Ectodermal cell (in vitro differentiated cells): Measurements from ENCODE around the gene GGTLC2.
"Not testable (repeated sequence)": the region's sequence is repeated elsewhere in the genome, so short reads cannot be mapped to it uniquely, and the experiment has no call there.

Experiments
- H3K27ac ChIP-seq: 2 replicates; pipeline ENCODE4 v1.7.0; 2013; ENCODE audit warnings: mild to moderate bottlenecking, low read depth, low read length; ENCODE audit not compliant: insufficient read depth, poor library complexity, severe bottlenecking
- H3K27me3 ChIP-seq: 2 replicates; pipeline ENCODE4 v1.7.0; 2013; ENCODE audit warnings: mild to moderate bottlenecking, low read length; ENCODE audit not compliant: insufficient read depth, control insufficient read depth, poor library complexity, severe bottlenecking
- H3K36me3 ChIP-seq: one replicate; pipeline ENCODE4 v1.7.0; 2013; ENCODE audit warnings: low read length; ENCODE audit not compliant: control insufficient read depth, insufficient read depth
- H3K4me1 ChIP-seq: one replicate; pipeline ENCODE4 v1.7.0; 2013; ENCODE audit warnings: low read length; ENCODE audit not compliant: control insufficient read depth, insufficient read depth
- H3K4me3 ChIP-seq: 2 replicates; pipeline ENCODE4 v1.7.0; 2013; ENCODE audit warnings: low read depth, low read length, control low read depth; ENCODE audit not compliant: insufficient read depth
- H3K9me3 ChIP-seq: 2 replicates; pipeline ENCODE4 v1.7.0; 2013; ENCODE audit warnings: mild to moderate bottlenecking, low read length, moderate library complexity; ENCODE audit not compliant: control insufficient read depth
- WGBS, 2 experiments: methylation state at CpG; one replicate each; pipeline ENCODE4 v1.1.7; 2013; ENCODE audit warnings: missing lambda C conversion rate in 2 of 2; 5-methylcytosine and 5-hydroxymethylcytosine counted together

GGTLC2 gene

GRCh38 chr22:22682807-22683667 lies 38.6 kb downstream of the GGTLC2 start:
- Histone ChIP-seq H3K9me3 (no peaks in the 10 kb centered on the region), H3K4me3 (no peak overlapping the region), H3K4me1 (no peaks in the 10 kb centered on the region), H3K27me3 (peaks cover 4% of the 10 kb centered on the region), H3K36me3 (no peaks in the 10 kb centered on the region), H3K27ac (no peak overlapping the region)
- WGBS, 2 experiments, result 90 to 91% methylated on average over 5 of the region's 5 CpGs

GRCh38 chr22:22683668-22684361 lies 39.4 kb downstream of the GGTLC2 start:
- Histone ChIP-seq H3K27ac (no peak overlapping the region), H3K9me3 (no peaks in the 10 kb centered on the region), H3K4me1 (no peaks in the 10 kb centered on the region), H3K27me3 (peaks cover 4% of the 10 kb centered on the region), H3K36me3 (no peaks in the 10 kb centered on the region), H3K4me3 (no peak overlapping the region)
- 87 to 88% methylated on average over 5 of the region's 5 CpGs for WGBS, 2 experiments

GRCh38 chr22:22684580-22685561 lies 40.5 kb downstream of the GGTLC2 start:
- H3K36me3 ChIP-seq, result no peaks in the 10 kb centered on the region
- 78 to 80% methylated on average over 9 of the region's 9 CpGs for WGBS, 2 experiments
- no peaks in the 10 kb centered on the region for H3K9me3 ChIP-seq
- H3K27me3 ChIP-seq, result no peaks in the 10 kb centered on the region
- H3K4me1 ChIP-seq, result no peaks in the 10 kb centered on the region
- no peak overlapping the region for H3K27ac ChIP-seq
- no peak overlapping the region for H3K4me3 ChIP-seq

DNA sequence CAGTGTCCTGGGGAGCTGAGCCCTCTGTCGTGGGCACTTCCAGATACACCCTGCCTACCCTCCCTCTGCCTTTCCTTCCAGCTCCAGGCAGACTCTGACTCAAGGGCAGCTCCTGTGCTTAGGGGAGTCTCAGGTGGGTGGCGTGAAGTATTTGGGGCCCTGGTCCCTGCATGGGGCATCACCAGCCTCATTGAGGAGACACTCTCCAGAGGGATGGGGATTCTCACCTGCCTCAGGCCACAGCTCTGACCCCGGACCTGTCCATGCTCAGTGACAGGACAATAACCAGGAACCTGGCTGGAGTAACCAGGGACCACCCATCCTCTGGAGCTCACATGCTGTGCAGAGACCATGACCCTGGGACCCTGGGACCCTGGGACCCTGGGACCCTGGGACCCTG lies 41.2 kb downstream of the GGTLC2 start:
- Histone ChIP-seq H3K4me1 (no peaks in the 10 kb centered on the region), H3K27ac (no peak overlapping the region), H3K4me3 (no peak overlapping the region), H3K9me3 (no peaks in the 10 kb centered on the region), H3K36me3 (no peaks in the 10 kb centered on the region), H3K27me3 (no peaks in the 10 kb centered on the region)
- 90 to 96% methylated on average over 3 of the region's 3 CpGs for WGBS, 2 experiments

DNA sequence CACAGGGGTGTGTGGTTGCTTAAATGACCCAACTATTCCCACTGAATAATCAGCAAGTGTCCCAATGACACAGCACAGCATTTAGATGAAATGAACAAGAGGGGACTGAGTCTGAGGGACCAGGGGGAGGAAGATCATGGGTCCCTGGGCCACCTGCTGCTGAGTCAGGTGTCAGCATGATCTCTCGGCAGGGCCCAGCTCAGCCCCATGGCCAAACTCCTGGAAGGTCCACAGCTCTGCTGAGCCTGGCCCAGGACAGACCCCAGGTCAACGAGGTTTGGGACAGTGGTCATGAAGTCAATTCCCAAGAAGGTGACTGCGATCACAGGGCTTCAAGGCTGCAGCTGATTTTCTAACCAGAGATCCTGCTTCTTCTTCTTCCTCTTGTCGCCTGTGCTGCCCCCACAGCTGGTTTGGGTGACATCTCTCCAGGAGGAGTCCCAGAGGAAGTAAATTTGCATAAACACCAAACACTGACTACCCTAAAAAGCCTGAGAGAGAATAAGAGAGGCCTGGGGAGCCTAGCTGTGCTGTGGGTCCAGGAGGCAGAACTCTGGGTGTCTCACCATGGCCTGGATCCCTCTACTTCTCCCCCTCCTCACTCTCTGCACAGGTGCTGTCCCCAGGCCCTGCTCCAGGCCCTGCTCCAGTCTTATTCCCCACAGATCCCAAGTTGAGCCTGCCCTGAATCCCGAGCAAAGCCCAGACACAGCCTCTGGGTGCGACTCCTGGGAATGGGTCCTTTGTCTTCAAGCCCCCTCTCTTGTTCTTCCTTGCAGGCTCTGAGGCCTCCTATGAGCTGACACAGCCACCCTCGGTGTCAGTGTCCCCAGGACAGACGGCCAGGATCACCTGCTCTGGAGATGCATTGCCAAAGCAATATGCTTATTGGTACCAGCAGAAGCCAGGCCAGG lies 42.0 kb downstream of the GGTLC2 start:
- not testable (repeated sequence) for H3K9me3 ChIP-seq, H3K4me1 ChIP-seq, H3K27me3 ChIP-seq, H3K4me3 ChIP-seq, H3K36me3 ChIP-seq, H3K27ac ChIP-seq
- 90% methylated on average over 8 of the region's 8 CpGs for WGBS, 2 experiments

DNA sequence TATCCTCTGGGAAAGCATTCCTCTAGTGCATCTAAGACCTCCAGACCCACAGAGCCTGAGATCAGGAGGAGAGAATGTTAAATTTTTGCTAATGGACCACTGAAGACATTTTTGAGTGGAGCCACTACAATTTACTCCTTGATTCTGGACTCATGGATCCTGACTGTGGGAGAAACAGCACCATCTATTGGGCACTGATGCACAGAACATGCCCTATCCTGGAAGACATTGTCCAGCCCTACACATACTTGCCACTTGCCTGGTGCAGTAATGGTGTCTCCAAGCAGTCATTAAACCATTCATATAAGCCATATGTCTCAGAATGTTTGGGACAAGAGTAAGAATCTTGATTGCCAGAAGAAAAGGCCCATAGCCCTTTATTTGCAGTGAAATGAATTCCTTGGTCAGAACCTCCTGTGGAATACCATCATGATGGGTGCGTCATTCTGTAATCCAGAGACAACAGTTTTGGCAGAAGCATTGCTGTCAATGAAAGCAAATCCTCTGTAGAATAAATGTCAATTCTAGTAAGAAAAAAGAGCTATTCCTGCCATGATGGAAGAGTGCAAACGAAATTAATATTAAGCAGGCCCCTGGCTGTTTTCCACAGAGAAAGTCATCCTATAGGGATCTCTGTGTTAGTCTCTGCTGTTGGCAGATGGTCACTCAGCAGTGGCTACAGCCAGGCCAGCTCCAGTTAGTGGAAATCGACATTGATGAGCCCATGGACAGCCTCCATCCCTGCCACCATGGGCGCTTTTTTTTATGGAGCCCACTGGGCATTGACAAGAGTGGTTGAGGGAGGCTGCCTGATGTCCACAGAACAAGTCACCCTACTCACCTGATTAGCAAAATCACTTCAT lies 43.5 kb downstream of the GGTLC2 start:
- Histone ChIP-seq H3K4me1 (no peaks in the 10 kb centered on the region), H3K4me3 (no peak overlapping the region), H3K27me3 (no peaks in the 10 kb centered on the region), H3K27ac (no peak overlapping the region), H3K9me3 (no peaks in the 10 kb centered on the region), H3K36me3 (no peaks in the 10 kb centered on the region)
- 69 to 70% methylated on average over 4 of the region's 4 CpGs for WGBS, 2 experiments

GRCh38 chr22:22689621-22690345 lies 45.4 kb downstream of the GGTLC2 start:
- WGBS, 2 experiments, result 83 to 87% methylated on average over 3 to 4 of the region's 4 CpGs
- Histone ChIP-seq H3K4me1 (no peaks in the 10 kb centered on the region), H3K4me3 (no peak overlapping the region), H3K9me3 (no peaks in the 10 kb centered on the region), H3K36me3 (no peaks in the 10 kb centered on the region), H3K27me3 (peaks cover 5% of the 10 kb centered on the region), H3K27ac (no peak overlapping the region)

- Histone ChIP-seq H3K4me1 (no peaks in the 10 kb centered on the region), H3K36me3 (no peaks in the 10 kb centered on the region), H3K9me3 (no peaks in the 10 kb centered on the region), H3K27ac (no peak overlapping the region), H3K27me3 (peaks cover 5% of the 10 kb centered on the region), H3K4me3 (no peak overlapping the region)
- WGBS, 2 experiments, result 89 to 91% methylated on average over 5 of the region's 5 CpGs
Measured at GRCh38 chr22:22691055-22691454, 46.6 kb downstream of the GGTLC2 start.
